Activated T-cell treated with anti-CD3 and anti-CD28 coated beads for 1 hour (primary cell): Measurements from ENCODE around the gene CDKL1.
A peak's percentile ranks its signal among the peaks of the same experiment; 100 is the strongest.
"Not testable (repeated sequence)": the region's sequence is repeated elsewhere in the genome, so short reads cannot be mapped to it uniquely, and the experiment has no call there.

Experiments used
- DNase-seq: peaks from one replicate; pipeline ENCODE4 v3.0.0-alpha.2; 2020; ENCODE audit warnings: low read depth

CDKL1 gene

DNA sequence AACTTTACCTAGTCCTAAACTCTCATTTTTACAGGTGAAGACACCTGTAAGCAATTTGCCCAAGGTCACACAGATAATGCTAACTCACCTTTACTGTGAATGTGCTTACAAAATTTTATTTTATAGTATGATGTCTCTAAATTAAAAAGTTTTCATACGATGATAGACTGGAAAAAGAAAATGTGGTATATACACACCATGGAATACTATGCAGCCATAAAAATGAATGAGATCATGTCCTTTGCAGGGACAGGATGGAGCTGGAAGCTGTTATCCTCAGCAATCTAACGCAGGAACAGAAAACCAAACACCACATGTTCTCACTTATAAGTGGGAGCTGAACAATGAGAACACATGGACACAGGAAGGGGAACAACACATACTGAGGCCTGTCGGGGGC, 40.4 kb downstream of the CDKL1 start:
- DNase-seq = not testable (repeated sequence)

DNA sequence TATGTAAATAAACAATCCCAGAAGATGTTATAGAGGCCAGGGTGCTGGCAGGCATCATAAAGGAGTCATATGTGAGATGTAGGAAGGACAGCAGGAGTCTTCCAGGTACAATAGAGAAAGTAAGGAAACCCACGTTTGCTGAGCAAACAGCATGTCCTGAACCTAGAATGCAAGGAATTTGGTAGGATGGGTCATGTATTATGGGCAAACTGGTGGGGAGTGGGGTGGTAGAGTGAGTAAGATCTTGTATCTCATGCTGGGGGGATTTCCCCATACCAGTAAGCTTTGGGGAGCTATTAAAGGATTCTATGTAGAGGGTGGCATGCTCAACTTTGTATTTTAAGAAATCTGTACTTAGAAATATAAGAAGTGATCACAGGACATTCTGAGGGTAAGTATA, 41.0 kb downstream of the CDKL1 start:
- DNase-seq = no peak

- no peak for DNase-seq
Measured at GRCh38 chr14:50354527-50354926, 42.2 kb downstream of the CDKL1 start.

DNA sequence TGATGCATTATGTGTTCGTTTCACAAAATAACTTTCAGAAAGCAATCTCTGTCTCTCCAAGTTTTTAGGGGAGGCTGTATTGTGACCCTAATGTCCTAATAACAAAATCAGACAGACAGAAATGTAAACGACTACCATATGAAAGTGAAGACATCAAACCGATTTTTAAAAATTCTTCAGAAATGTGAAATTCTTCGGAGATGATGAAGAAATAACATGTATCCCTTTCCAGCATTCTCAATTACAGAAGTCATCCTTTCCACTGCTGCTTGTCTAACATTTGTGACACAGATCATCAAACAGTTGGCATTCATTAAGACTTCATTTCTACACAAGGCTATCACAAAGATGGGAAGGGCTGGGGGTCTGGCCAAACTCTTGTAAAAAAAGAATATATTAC, 43.6 kb downstream of the CDKL1 start:
- DNase-seq = no peak

DNA sequence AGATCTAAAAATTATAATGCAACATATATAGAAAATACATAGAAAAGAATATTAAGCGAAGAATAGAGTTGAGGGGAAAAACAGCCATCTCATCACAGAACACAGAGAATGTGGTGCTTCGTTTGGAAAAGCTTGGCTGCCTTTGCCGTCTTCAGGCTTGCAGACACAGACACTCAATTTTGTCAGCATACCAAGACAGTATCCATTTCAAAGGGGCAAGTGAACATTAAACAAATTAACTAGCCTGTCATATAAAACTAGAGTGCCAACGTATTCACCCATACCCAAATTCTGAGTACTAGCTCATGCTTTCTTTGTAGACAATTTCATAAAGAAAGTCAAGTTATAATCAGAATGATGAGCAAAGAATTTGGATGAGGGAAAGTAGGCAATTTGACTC, 44.1 kb downstream of the CDKL1 start:
- no peak for DNase-seq

- no peak for DNase-seq
Measured at GRCh38 chr14:50350975-50351374, 45.7 kb downstream of the CDKL1 start.

DNA sequence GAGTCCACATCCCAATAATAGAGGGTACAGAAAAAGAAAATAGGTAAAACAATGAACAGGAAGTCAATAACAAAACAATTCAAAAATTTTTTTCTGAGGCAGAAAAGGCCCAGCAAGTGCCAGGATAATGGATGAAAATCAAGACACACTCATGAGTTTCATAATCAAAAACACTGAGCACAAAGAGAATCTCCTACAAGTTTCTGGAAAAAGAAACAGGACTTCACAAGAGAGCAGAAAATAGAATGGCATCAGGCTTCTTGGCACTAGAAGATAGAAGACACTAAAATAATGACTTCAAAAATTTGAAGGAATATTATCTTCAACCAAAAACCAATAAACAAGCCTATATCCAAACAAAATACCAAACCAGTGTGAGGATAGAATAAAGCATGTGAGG, 47.7 kb downstream of the CDKL1 start:
- no peak for DNase-seq

GRCh38 chr14:50347521-50347920, 49.2 kb downstream of the CDKL1 start:
- no peak for DNase-seq

DNA sequence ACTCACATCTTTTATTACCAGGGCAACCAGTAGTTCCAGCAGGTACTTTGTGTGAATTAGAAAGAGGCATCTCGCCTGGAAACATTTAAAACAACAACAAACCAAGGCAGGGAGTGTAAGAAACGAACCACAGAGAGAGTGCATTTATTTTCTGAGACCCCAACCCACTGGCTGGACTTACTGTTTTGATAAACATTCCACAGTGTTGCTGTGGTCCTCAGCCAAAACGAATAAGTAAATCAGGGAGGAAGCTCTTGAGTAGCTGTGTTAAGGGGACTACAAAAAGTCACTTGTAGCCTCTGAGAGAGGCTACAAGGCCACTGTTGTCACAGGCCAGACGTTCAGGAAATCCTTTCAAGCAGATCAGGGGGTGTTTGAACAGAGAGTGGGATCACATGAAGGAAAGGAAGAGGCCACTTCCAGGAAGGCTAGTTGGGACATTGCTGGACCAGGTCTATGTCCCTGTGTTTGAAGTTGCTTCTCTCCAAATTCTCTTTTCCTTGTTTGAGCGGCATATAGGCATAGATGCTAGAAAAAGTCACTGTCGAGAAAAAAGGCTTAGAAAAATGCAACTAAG, 50.7 kb downstream of the CDKL1 start:
- no peak for DNase-seq

DNA sequence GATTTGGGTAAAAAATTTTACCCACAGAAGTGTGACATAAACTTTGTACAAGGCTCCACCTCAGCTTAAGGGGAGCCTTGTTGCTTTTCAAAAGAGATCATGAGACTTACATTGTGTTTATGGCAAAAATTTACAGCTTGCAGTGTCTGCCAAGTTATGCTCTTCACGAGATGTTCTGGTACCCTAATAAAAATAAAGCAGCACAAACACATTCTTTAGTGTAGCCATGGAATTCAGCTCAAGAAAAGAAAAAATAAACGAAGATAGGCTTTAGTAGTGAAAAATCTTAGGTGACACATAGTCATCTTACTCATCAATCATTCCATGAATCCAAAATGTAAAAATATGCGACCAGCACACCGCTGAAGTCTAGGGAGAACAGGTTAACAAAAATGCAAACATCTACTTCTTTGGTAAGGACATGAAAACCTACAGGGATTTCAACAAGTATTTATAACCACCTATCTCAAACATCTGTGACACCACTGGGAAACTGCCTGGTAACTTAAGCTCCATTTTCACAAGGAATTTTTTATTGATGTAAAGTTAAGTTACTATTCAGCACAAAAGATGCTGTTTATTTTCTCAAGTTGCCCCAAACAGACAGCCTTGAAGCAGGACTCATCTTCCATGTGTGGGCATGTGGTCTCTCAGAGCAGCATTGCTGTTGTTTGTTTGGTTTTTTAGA, 51.7 kb downstream of the CDKL1 start:
- no peak for DNase-seq

- no peak for DNase-seq
Measured at GRCh38 chr14:50344116-50344775, 52.4 kb downstream of the CDKL1 start.

DNA sequence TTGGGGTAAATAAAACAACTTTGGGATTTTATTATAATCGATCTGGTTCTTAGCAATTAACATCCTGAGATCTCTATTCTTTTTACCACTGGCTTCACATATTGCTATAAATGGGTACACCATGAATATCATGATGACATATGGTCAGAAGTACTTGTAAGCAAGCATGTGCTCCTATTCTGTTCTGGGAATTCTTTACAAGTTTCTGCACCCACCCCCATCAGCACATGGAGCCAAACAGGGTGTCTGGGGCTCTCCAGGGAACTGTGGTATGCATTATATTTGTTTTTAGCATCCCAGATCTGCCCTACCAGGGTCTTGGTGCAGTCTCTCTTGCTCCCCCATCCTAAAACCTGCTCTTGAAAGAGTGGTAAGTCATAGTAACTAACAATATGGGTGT, 53.2 kb downstream of the CDKL1 start:
- DNase-seq = no peak

DNA sequence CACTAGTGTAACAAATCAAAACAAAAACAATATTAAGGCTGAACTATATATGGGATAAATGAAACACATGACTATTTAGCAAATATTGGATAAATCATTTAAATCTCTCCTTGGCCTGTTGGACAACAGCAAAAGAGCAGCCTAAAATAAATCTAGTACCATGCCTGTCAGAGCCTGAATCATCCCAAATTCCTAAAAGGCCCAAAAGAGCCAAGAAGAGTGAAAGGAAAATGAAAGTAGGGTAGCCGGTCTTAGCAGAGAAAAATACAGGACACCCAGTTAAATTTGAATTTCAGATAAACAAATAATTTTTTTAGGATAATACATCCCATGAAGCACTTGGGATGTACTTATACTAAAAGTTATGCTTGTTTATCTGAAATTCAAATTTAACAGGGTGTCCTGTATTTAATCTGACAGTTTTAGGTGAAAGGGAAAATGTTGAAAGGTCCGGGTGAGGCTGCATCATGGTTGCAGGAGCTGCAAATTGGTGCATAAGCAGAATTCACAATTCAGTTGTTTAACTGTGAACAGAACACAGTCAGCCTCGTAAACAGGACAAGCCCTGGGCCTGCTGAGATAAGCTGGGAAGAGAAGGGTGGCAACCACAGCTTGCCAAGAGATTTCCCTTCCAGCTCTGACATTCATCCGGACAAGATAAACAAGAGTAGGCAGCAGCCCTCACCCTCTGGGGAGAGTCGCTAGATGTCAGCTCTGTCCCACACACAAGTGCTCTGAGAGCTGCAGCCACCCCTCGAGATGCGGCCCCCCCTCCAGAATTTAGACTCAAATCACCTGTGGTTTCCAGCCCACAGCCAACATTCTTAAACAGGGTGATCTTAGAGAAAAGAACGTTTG, 54.2 kb downstream of the CDKL1 start:
- peak; percentile 24 for DNase-seq

DNA sequence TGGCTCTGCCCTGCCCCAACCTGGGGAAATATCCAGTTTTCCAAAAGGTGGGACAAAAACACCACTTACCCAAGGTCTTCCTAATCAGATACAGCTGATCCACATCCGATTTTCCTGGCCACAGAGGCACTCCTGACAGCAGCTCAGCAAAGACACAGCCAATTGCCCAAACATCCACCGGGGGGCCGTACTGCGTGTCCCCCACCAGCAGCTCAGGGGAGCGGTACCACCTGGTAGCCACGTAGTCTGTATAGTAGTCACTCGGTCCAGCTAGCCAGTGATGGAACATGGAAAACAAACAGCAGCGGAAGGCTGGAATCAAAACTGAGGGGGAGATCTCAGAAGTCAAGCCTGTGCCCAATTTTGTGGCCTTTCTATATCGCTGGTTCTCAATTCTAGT, 55.7 kb downstream of the CDKL1 start:
- no peak for DNase-seq

- no peak for DNase-seq
Measured at GRCh38 chr14:50340045-50340444, 56.6 kb downstream of the CDKL1 start.

DNA sequence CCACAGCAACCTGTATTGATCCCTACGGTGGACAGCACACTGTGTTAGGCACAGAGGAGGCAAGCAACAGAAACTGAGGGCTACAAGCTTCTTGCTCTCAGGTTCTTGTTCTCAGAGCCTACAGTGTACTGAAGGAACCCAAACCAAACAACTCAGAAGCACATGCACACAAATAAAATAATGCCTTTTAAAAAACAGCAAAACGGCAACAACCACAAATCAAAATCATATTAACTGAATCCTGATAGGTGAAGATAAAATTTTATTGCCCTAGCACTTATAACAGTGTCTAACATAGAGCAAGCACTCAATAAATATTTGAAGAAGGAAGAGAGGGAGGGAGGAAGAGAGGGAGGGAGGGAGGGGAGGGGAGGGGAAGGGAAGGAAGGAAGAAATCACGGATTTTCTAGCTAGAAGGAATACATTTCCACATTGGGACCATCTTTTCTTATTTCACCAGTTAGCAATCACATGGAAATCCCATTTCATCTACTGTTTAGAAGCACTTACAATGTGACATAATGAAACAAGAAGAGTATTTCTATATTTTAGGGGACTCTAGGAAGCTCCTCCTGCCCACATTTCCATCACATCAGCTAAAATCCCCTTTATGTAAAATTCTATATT, 57.4 kb downstream of the CDKL1 start:
- DNase-seq = no peak

GRCh38 chr14:50338587-50338986, 58.1 kb downstream of the CDKL1 start:
- DNase-seq = no peak

DNA sequence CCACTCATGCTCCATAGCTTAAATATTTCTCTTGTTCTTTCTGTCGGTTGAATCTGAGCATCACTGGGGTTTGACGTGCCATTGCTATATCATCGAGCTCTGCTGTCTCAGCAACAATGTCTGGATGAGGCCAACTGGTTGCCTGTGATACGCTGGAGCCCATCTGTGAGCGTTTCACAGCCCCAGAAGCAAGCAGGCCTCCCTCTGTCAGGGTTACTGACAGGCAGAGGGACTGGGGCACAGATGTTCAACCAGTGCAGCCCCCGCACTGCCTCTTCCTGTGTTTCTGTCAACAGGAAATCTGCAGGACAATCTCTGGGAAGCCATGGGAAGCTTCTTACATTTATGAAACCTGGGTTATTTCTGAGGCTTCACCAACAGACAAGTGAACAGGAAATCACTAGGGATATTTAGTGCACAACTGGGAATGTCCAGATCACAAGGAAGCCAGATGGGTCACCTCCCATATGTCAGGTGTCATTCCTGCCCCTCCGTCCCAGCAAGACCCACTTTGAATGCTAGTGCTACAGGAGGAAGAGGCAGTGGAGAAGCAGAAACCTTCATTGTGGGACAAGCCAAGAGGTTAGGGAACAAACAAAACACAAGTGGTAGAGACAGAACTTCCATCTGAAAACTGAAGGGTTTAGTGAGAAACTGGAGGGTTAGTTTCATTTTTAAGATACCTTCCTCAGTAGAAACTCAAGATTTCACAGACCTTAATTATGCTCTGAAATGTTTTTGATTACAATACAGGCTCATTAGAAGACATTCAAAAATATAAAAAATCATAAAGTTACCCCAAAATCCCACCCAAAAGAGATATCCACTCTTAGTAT, 60.5 kb downstream of the CDKL1 start:
- no peak for DNase-seq

- no peak for DNase-seq
Measured at GRCh38 chr14:50335389-50335788, 61.3 kb downstream of the CDKL1 start.

GRCh38 chr14:50334211-50334610, 62.5 kb downstream of the CDKL1 start:
- DNase-seq = no peak

- DNase-seq = no peak
Measured at GRCh38 chr14:50333014-50333509, 63.6 kb downstream of the CDKL1 start.
